OCI-LY7 (cell line): Measurements from ENCODE around the gene OGFR. TPM values are rescaled to one million over a fixed set of nuclear protein-coding genes. Genes with fewer than 3 reads are reported as not detected.

Source experiments
- BruUV-seq: library from RNA; stranded (reverse); fragments of 400-500 nt; replicated peaks from 2 replicates; lab custom pipeline; 2021; lab: Mats Ljungman, UMichigan
- CTCF ChIA-PET: fragments of 300-600 bp; sonication (Branson Sonifier 250); formaldehyde crosslinking; loops from one replicate; lab custom pipeline; 2022; ENCODE audit warnings: antibody characterized with exemption; ENCODE audit not compliant: unreplicated experiment; lab: Charles Lee
- POLR2A ChIA-PET: fragments of 300-600 bp; sonication (Branson Sonifier 250); formaldehyde crosslinking; loops from one replicate; lab custom pipeline; 2022; ENCODE audit warnings: antibody characterized with exemption; lab: Charles Lee
- DNase-seq: peaks from one replicate; pipeline ENCODE4 v3.0.0-alpha.2; 2015; ENCODE audit warnings: low spot score
- H2AFZ ChIP-seq: fragments of 200-600 bp; sonication (generic), shearing (Covaris generic); 2 replicates; pipeline ENCODE4 v1.6.1; 2014; ENCODE audit warnings: mild to moderate bottlenecking, antibody characterized with exemption, low read length, moderate library complexity
- H3K27ac ChIP-seq: fragments of 200-600 bp; sonication (generic); 2 replicates; pipeline ENCODE4 v1.5.1; 2014; ENCODE audit warnings: mixed run types, low read depth, mild to moderate bottlenecking, moderate library complexity, low read length, inconsistent platforms; ENCODE audit not compliant: poor library complexity, severe bottlenecking
- H3K36me3 ChIP-seq: fragments of 200-600 bp; sonication (generic); 2 replicates; pipeline ENCODE4 v1.6.1; 2014; ENCODE audit warnings: mild to moderate bottlenecking, antibody characterized with exemption, low read length, moderate library complexity, mixed read lengths; ENCODE audit not compliant: insufficient read depth
- H3K4me1 ChIP-seq: fragments of 200-600 bp; sonication (generic); 2 replicates; pipeline ENCODE4 v1.5.1; 2014; ENCODE audit warnings: mild to moderate bottlenecking, low read length; ENCODE audit not compliant: insufficient read depth, poor library complexity, severe bottlenecking
- H3K4me2 ChIP-seq: fragments of 200-600 bp; sonication (generic); 2 replicates; pipeline ENCODE4 v1.6.1; 2014; ENCODE audit warnings: mild to moderate bottlenecking, low read length
- H3K4me3 ChIP-seq: fragments of 200-600 bp; sonication (generic); 2 replicates; pipeline ENCODE4 v1.5.1; 2014; ENCODE audit warnings: mild to moderate bottlenecking, low read depth, low read length; ENCODE audit not compliant: poor library complexity, severe bottlenecking
- H3K79me2 ChIP-seq: fragments of 200-600 bp; sonication (generic); 2 replicates; pipeline ENCODE4 v1.6.1; 2016; ENCODE audit warnings: low read depth, mild to moderate bottlenecking, low read length, moderate library complexity, mixed read lengths; ENCODE audit not compliant: insufficient read depth
- H3K9me2 ChIP-seq: fragments of 200-600 bp; sonication (generic); 2 replicates; pipeline ENCODE4 v1.6.1; 2016; ENCODE audit warnings: mild to moderate bottlenecking, low read length, mixed read lengths; ENCODE audit not compliant: insufficient read depth
- H3K9me3 ChIP-seq: fragments of 200-600 bp; sonication (generic); 2 replicates; pipeline ENCODE4 v1.6.1; 2014; ENCODE audit warnings: mild to moderate bottlenecking, mixed run types, low read length, mixed read lengths
- H4K20me1 ChIP-seq: fragments of 200-600 bp; sonication (generic); 2 replicates; pipeline ENCODE4 v1.6.1; 2014; ENCODE audit warnings: mild to moderate bottlenecking, antibody characterized with exemption, low read length, moderate library complexity, mixed read lengths; ENCODE audit not compliant: insufficient read depth
- CTCF ChIP-seq: fragments of 200-600 bp; sonication (generic); conservative IDR thresholded peaks from 2 replicates; pipeline ENCODE4 v1.5.1; 2014; ENCODE audit warnings: mild to moderate bottlenecking, antibody characterized with exemption, low read length, moderate library complexity, mixed read lengths
- EZH2phosphoT487 ChIP-seq: fragments of 200-600 bp; sonication (generic); IDR thresholded peaks from 2 replicates; pipeline ENCODE4 v1.6.1; 2018; ENCODE audit warnings: low read depth, borderline replicate concordance, mild to moderate bottlenecking, mixed run types, antibody characterized with exemption, low read length, moderate library complexity, mixed read lengths
- intact Hi-C: fragments of 100-400 bp; cut with micrococcal nuclease; formaldehyde crosslinking; loops from one replicate; pipeline ENCODE4 v1.10.0; 2022; ENCODE audit not compliant: unreplicated experiment
- total RNA-seq, 2 experiments: library from RNA; depleted of rRNA in 1 of 2; stranded (reverse); fragments of >200 nt in 1 of 2; shearing (Covaris generic) in 1 of 2; gene quantifications; 2 replicates each; pipeline ENCODE4 v1.2.3, GENCODE V29; 2014 to 2022

Gene OGFR
- total RNA-seq, 2 experiments from 2014 or later, result 64.8 to 69.9 TPM

- TSS peak; percentile 86 for BruUV-seq
- no peak for DNase-seq
- Histone ChIP-seq H4K20me1 (no peaks in the 10 kb centered on the region), H3K79me2 (no peaks in the 10 kb centered on the region), H3K4me3 (no peak overlapping the region), H3K4me1 (peaks cover 4% of the 10 kb centered on the region), H2AFZ (no peak overlapping the region), H3K9me3 (no peaks in the 10 kb centered on the region), H3K36me3 (peaks cover 55% of the 10 kb centered on the region), H3K9me2 (no peaks in the 10 kb centered on the region), H3K27ac (no peak overlapping the region), H3K4me2 (no peak overlapping the region)
- intact Hi-C loops, result no loop called here
- ChIA-PET CTCF (no interaction called here), POLR2A (no interaction called here)
- TF ChIP-seq EZH2phosphoT487, result no peak
- TF ChIP-seq CTCF, result no peak
Observed at GRCh38 chr20:62812907-62813200, 8.2 kb downstream of the OGFR start.

GRCh38 chr20:62813588-62813987 lies 9.0 kb downstream of the OGFR start:
- Histone ChIP-seq H3K9me3 (no peaks in the 10 kb centered on the region), H3K4me3 (no peak overlapping the region), H3K36me3 (peaks cover 47% of the 10 kb centered on the region), H3K4me2 (no peak overlapping the region), H3K9me2 (no peaks in the 10 kb centered on the region), H3K4me1 (no peaks in the 10 kb centered on the region), H3K27ac (no peak overlapping the region), H2AFZ (no peak overlapping the region), H4K20me1 (no peaks in the 10 kb centered on the region), H3K79me2 (no peaks in the 10 kb centered on the region)
- no peak for DNase-seq
- ChIA-PET CTCF (no interaction called here), POLR2A (no interaction called here)
- intact Hi-C loops, result no loop called here
- no TSS peak for BruUV-seq
- TF ChIP-seq EZH2phosphoT487 (no peak), CTCF (no peak)

GRCh38 chr20:62814060-62814708 lies 9.5 kb downstream of the OGFR start:
- no peak overlapping the region for H3K27ac ChIP-seq
- TF ChIP-seq EZH2phosphoT487 (no peak), CTCF (no peak)
- H4K20me1 ChIP-seq, result no peaks in the 10 kb centered on the region
- no peaks in the 10 kb centered on the region for H3K9me2 ChIP-seq
- no peaks in the 10 kb centered on the region for H3K9me3 ChIP-seq
- no peak overlapping the region for H3K4me3 ChIP-seq
- H3K79me2 ChIP-seq, result no peaks in the 10 kb centered on the region
- no peak for DNase-seq
- ChIA-PET CTCF (no interaction called here), POLR2A (no interaction called here)
- H3K4me1 ChIP-seq, result no peaks in the 10 kb centered on the region
- no TSS peak for BruUV-seq
- no peak overlapping the region for H3K4me2 ChIP-seq
- no peak overlapping the region for H2AFZ ChIP-seq
- intact Hi-C loops, result no loop called here
- H3K36me3 ChIP-seq, result peaks cover 42% of the 10 kb centered on the region
